Neural cell (in vitro differentiated cells): ENCODE measurements around the gene PLIN4.

ENCODE experiments used
- CTCF ChIP-seq: fragments of 450-650 bp; IDR thresholded peaks from 2 replicates; pipeline ENCODE4 v1.5.1; 2014; ENCODE audit warnings: antibody characterized with exemption, mild to moderate bottlenecking, moderate library complexity; ENCODE audit not compliant: poor library complexity, severe bottlenecking
- EP300 ChIP-seq: fragments of 450-650 bp; conservative IDR thresholded peaks from 2 replicates; pipeline ENCODE4 v1.6.1; 2014; ENCODE audit warnings: antibody characterized with exemption, mild to moderate bottlenecking, moderate library complexity; ENCODE audit not compliant: poor library complexity, severe bottlenecking
- EZH2 ChIP-seq: fragments of 200-600, 300-800 bp; shearing (Covaris generic), sonication (generic); IDR thresholded peaks from 2 replicates; pipeline ENCODE4 v1.6.1; 2014; ENCODE audit warnings: antibody characterized with exemption, low read length, borderline replicate concordance, mild to moderate bottlenecking; ENCODE audit not compliant: insufficient read depth, poor library complexity, severe bottlenecking
- POLR2AphosphoS5 ChIP-seq: IDR thresholded peaks from 2 replicates; pipeline ENCODE4 v1.6.1; 2012
- RAD21 ChIP-seq: fragments of 450-650 bp; conservative IDR thresholded peaks from 2 replicates; pipeline ENCODE4 v1.6.1; 2014; ENCODE audit warnings: antibody characterized with exemption, mild to moderate bottlenecking, moderate library complexity
- REST ChIP-seq: IDR thresholded peaks from 2 replicates; pipeline ENCODE4 v1.6.1; 2012; ENCODE audit warnings: borderline replicate concordance
- SMC3 ChIP-seq: fragments of 450-650 bp; conservative IDR thresholded peaks from 2 replicates; pipeline ENCODE4 v1.6.1; 2014; ENCODE audit warnings: antibody characterized with exemption, mild to moderate bottlenecking, moderate library complexity; ENCODE audit not compliant: poor library complexity
- TAF1 ChIP-seq: IDR thresholded peaks from 2 replicates; pipeline ENCODE4 v1.6.1; 2012; ENCODE audit warnings: low read depth

DNA sequence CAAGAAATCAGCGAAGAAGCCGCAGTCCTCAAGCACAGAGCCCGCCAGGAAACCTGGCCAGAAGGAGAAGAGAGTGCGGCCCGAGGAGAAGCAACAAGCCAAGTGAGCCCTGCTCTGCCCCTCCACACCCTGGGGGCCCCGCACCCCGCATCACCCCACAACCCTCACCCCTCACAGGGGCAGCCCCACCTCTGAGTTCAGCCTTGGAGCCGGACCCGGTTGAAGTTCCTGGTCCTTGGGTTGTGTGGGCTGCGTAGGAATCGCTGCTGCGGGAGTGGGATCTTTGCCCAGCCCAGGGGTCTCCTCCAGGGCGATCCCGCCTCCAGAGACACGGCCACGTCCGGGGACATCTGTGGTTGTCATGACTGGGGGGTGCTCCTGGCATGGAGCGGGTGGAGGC, 22.0 kb downstream of the PLIN4 start:
- TF ChIP-seq CTCF, result no peak
- TF ChIP-seq TAF1, result no peak
- no peak for TF ChIP-seq RAD21
- TF ChIP-seq REST, result no peak
- no peak for TF ChIP-seq EZH2
- no peak for TF ChIP-seq EP300
- no peak for TF ChIP-seq POLR2AphosphoS5
- no peak for TF ChIP-seq SMC3
